ENCODE results near the gene DHFR.

Gene DHFR

DNA sequence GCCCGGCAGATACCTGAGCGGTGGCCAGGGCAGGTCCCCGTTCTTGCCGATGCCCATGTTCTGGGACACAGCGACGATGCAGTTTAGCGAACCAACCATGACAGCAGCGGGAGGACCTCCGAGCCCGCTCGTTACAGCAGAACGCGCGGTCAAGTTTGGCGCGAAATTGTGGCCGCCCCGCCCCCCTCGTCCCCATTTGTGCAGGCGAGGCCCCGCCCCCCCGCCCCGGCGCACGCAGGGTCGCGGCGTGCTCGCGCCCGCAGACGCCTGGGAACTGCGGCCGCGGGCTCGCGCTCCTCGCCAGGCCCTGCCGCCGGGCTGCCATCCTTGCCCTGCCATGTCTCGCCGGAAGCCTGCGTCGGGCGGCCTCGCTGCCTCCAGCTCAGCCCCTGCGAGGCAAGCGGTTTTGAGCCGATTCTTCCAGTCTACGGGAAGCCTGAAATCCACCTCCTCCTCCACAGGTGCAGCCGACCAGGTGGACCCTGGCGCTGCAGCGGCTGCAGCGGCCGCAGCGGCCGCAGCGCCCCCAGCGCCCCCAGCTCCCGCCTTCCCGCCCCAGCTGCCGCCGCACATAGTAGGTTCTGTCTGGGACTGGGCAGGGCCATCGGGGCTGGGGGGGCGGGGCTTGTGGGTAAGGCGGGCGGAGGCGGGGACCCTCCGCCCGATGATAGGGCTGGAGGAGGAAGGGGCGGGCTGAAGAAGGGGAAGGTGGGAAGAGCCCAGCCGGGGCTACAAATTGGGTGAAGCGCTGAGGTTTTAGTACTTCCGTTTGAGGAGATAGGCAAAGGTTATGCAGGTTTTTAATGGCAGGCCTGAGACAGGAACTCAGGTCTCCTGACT lies at the start of gene DHFR, which contains the start of gene MSH3:
DHFR (minus strand) TSS at position 593 of the 840 bp plus-strand sequence; CDS start at position 99, 494 bp downstream.
MSH3 (plus strand) TSS at position 262 of the 840 bp plus-strand sequence; CDS start at position 338, 76 bp downstream.
- peak within 1 kb of the TSS; percentile 87 for H3K27ac ChIP-seq
- peak; percentile 58 for TF ChIP-seq ZFX (IDR thresholded peaks at IDR 0.05)
- TF ChIP-seq, protein P1, sequence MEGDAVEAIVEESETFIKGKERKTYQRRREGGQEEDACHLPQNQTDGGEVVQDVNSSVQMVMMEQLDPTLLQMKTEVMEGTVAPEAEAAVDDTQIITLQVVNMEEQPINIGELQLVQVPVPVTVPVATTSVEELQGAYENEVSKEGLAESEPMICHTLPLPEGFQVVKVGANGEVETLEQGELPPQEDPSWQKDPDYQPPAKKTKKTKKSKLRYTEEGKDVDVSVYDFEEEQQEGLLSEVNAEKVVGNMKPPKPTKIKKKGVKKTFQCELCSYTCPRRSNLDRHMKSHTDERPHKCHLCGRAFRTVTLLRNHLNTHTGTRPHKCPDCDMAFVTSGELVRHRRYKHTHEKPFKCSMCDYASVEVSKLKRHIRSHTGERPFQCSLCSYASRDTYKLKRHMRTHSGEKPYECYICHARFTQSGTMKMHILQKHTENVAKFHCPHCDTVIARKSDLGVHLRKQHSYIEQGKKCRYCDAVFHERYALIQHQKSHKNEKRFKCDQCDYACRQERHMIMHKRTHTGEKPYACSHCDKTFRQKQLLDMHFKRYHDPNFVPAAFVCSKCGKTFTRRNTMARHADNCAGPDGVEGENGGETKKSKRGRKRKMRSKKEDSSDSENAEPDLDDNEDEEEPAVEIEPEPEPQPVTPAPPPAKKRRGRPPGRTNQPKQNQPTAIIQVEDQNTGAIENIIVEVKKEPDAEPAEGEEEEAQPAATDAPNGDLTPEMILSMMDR (conservative IDR thresholded peaks at IDR 0.05): peak; percentile 41

DNA sequence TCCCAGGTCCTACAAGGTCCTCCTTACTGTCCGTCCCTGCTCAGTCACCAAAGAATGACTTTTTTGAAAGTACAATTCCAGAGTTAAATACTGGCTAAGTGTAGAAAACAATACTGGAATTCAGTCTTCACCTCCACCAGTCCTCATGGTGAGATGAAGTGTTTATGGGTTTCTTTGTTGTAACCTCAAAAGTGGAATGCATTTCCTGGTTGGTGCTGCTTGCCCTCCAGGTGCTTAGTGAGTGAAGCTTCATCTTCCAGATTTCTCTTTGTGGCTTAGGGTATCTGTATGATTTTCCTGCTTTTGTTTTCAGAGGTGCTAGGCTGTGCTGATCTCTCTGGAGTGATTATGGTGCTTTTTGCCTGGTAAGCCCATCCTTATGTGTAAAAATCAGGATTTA lies 49.4 kb upstream of the DHFR start:
- TF ChIP-seq ZFX (IDR thresholded peaks at IDR 0.05): no peak
- no peak overlapping the region for H3K27ac ChIP-seq

GRCh38 chr5:80703747-80704146 lies 49.0 kb upstream of the DHFR start:
- TF ChIP-seq, protein P1 (conservative IDR thresholded peaks at IDR 0.05): no peak
- TF ChIP-seq ZFX (IDR thresholded peaks at IDR 0.05): no peak
- H3K27ac ChIP-seq: no peak overlapping the region

DNA sequence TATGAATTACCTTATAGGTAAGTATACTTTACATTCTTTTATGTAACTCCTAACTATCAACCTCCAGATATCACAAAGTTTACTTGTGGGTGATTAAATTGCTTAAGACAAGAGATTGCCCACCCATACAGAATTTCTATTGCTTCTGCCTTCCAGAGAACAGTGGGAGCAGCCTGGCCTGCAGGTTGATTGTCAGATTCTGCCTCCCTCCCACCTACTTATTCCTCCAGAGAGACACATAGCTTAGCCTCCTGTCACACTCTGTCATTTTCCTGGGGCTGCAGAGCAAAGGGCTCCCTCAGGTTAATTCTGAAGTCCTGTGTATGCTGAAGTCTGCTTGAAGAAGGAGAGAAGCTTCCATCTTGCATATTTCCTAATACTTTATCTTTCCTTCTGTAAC lies 48.5 kb upstream of the DHFR start:
- no peak overlapping the region for H3K27ac ChIP-seq
- TF ChIP-seq ZFX (IDR thresholded peaks at IDR 0.05): no peak
- TF ChIP-seq, protein P1 (conservative IDR thresholded peaks at IDR 0.05): no peak

DNA sequence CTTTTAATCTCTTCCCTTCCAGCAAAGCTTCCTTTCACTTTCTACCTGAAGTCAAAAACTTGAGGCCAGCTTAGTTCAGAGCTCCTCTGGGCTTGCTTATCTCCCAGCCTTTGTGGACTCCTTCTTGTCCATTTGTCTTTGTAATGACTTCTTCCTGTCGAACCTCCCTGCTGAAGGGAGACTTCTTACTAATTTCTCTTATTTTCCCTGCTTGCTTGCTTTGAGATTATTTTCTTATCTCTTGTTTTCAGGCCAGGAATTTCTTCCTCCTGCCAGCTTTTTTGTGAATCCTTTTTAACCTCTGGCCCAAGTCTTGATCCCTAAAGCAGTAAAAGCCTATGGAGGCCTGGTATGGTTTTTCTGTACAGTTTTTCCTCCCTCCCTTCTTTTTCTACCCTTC lies 46.8 kb upstream of the DHFR start:
- no peak for TF ChIP-seq ZFX (IDR thresholded peaks at IDR 0.05)
- H3K27ac ChIP-seq: no peak overlapping the region

- TF ChIP-seq, protein P1 (conservative IDR thresholded peaks at IDR 0.05): no peak
- TF ChIP-seq ZFX (IDR thresholded peaks at IDR 0.05): no peak
- H3K27ac ChIP-seq: no peak overlapping the region
Observed at GRCh38 chr5:80698369-80698768, 43.6 kb upstream of the DHFR start.

- TF ChIP-seq, protein P1 (conservative IDR thresholded peaks at IDR 0.05): no peak
- no peak for TF ChIP-seq ZFX (IDR thresholded peaks at IDR 0.05)
- no peak overlapping the region for H3K27ac ChIP-seq
Observed at GRCh38 chr5:80697100-80697499, 42.3 kb upstream of the DHFR start.

DNA sequence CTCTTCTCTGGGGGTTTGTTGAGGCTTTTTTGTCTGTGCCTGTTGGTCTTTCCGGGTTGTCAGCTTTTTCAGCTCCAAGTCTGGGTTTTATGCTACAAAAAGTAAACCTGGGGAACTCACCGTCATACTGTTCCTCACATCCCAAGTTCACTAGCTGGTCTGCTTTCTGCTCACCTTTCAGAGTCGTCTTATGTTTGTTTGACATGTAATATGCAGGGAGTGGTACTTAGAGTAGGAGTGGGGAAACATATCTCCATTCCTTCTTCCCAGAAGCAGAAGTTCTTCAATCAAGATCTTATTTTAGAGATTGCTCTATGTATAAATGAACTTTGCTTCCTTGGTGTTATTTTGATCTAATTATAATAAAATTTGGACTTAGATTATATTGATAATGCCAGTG lies 41.7 kb upstream of the DHFR start:
- H3K27ac ChIP-seq: no peak overlapping the region
- no peak for TF ChIP-seq ZFX (IDR thresholded peaks at IDR 0.05)
- TF ChIP-seq, protein P1 (conservative IDR thresholded peaks at IDR 0.05): no peak
